Measurements from ENCODE around the gene CHPF2. TPM values are rescaled to one million over a fixed set of nuclear protein-coding genes. Genes with fewer than 3 reads are reported as not detected.

The CHPF2 gene
- total and polyA plus RNA-seq, 2 experiments from 2014 or later = 4.8 to 26.1 TPM

- Histone ChIP-seq H3K4me2 (no peak overlapping the region), H3K4me3 (no peak overlapping the region), H3K27ac (ENCODE audit: low read depth) (no peak overlapping the region), H3K4me1 (ENCODE audit: insufficient read depth) (peaks cover 10% of the 10 kb centered on the region), H3K79me2 (replicated peaks; ENCODE audit: insufficient read depth) (no peaks in the 10 kb centered on the region), H3K9me2 (ENCODE audit: insufficient read depth) (no peaks in the 10 kb centered on the region), H3F3A (replicated peaks; ENCODE audit: low read depth) (peaks cover 5% of the 10 kb centered on the region), H3K36me3 (ENCODE audit: insufficient read depth) (no peaks in the 10 kb centered on the region), H2AFZ (no peak overlapping the region), H3K27me3 (ENCODE audit: insufficient read depth) (peaks cover 23% of the 10 kb centered on the region), H4K20me1 (replicated peaks; ENCODE audit: insufficient read depth) (no peaks in the 10 kb centered on the region)
- DNase-seq (ENCODE audit: low spot score) (no peak), ATAC-seq (no peak)
- Mint-ChIP-seq H3K4me1 (peaks cover 34% of the 10 kb centered on the region), H3K36me3 (ENCODE audit: low read depth) (no peaks in the 10 kb centered on the region; the same call in 2 of the 3 replicates), H3K4me3 (no peak overlapping the region), H3K27me3 (ENCODE audit: insufficient read depth, low read depth, poor library complexity) (peaks cover 42% of the 10 kb centered on the region), H3K27ac (no peak overlapping the region), H3K9me3 (no peaks in the 10 kb centered on the region)
- TF ChIP-seq ZNF462 (CRISPR knock-in tag; IDR thresholded peaks at IDR 0.05) = no peak
- no peak for TF ChIP-seq POLR2AphosphoS5 (IDR thresholded peaks at IDR 0.05; ENCODE audit: low read depth)
- no peak for TF ChIP-seq EZH2phosphoT487 (IDR thresholded peaks at IDR 0.05; ENCODE audit: unreplicated experiment)
- no peak for TF ChIP-seq ETS1 (IDR thresholded peaks at IDR 0.05)
- TF ChIP-seq EZH2 (IDR thresholded peaks at IDR 0.05; ENCODE audit: low read depth, unreplicated experiment) = no peak
- no peak for TF ChIP-seq CTCF (conservative IDR thresholded peaks at IDR 0.05; ENCODE audit: low read depth in 2 of 2)
- no peak for TF ChIP-seq CREB1 (CRISPR knock-in tag; IDR thresholded peaks at IDR 0.05; ENCODE audit: low read depth)
- no peak for TF ChIP-seq STAT1 (IDR thresholded peaks at IDR 0.05; ENCODE audit: unreplicated experiment)
- TF ChIP-seq ZNF114 (CRISPR knock-in tag; IDR thresholded peaks at IDR 0.05) = no peak
- TF ChIP-seq ZNF331 (CRISPR knock-in tag; IDR thresholded peaks at IDR 0.05; ENCODE audit: low read depth) = no peak
- no peak for TF ChIP-seq NANOG (IDR thresholded peaks at IDR 0.05; ENCODE audit: borderline replicate concordance)
- no peak for TF ChIP-seq JUNB (IDR thresholded peaks at IDR 0.05; ENCODE audit: unreplicated experiment)
Observed at GRCh38 chr7:151256410-151257045, 24.2 kb downstream of the CHPF2 start.

Measured in GM23338 (cell line).